Breast epithelium (tissue), 3 donors: ENCODE data around the gene PIP4K2C.

Experiments used
- POLR2AphosphoS5 ChIP-seq, 3 donors: sonication (generic); formaldehyde crosslinking; IDR thresholded peaks; one replicate each; pipeline ENCODE4 v1.6.1; 2017; ENCODE audit warnings: antibody characterized with exemption in 3 of 3
- TF ChIP-seq, protein P1 (sequence below), 3 donors: fragments of 450-650 bp; IDR thresholded peaks; one replicate each; pipeline ENCODE4 v1.5.1; 2016 to 2017; ENCODE audit warnings: antibody characterized with exemption in 3 of 3, mild to moderate bottlenecking in 3 of 3, moderate library complexity in 3 of 3

GRCh38 chr12:57638096-57638495, 47.1 kb downstream of the PIP4K2C start:
- TF ChIP-seq POLR2AphosphoS5 (IDR thresholded peaks at IDR 0.05), result no peak
- TF ChIP-seq, protein P1, sequence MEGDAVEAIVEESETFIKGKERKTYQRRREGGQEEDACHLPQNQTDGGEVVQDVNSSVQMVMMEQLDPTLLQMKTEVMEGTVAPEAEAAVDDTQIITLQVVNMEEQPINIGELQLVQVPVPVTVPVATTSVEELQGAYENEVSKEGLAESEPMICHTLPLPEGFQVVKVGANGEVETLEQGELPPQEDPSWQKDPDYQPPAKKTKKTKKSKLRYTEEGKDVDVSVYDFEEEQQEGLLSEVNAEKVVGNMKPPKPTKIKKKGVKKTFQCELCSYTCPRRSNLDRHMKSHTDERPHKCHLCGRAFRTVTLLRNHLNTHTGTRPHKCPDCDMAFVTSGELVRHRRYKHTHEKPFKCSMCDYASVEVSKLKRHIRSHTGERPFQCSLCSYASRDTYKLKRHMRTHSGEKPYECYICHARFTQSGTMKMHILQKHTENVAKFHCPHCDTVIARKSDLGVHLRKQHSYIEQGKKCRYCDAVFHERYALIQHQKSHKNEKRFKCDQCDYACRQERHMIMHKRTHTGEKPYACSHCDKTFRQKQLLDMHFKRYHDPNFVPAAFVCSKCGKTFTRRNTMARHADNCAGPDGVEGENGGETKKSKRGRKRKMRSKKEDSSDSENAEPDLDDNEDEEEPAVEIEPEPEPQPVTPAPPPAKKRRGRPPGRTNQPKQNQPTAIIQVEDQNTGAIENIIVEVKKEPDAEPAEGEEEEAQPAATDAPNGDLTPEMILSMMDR (IDR thresholded peaks at IDR 0.05), result no peak
